MCF 10A (cell line): ENCODE results near the gene MAML2. TPM values are rescaled to one million over a fixed set of nuclear protein-coding genes. Genes with fewer than 3 reads are reported as not detected.

ENCODE experiments used
- BruUV-seq: library from RNA; stranded (reverse); fragments of 400-500 nt; replicated peaks from 2 replicates; lab custom pipeline; 2021; lab: Mats Ljungman, UMichigan
- CTCF ChIA-PET: fragments of 300-600 bp; sonication (Branson Sonifier 250); formaldehyde crosslinking; extraction: SDS; loops from one replicate; lab custom pipeline; 2021; ENCODE audit warnings: antibody characterized with exemption, inconsistent platforms; lab: Yijun Ruan, JAX
- POLR2A ChIA-PET: fragments of 300-600, 350-650 bp; sonication (Branson Sonifier 250); formaldehyde crosslinking; extraction: SDS; loops from one replicate; lab custom pipeline; 2020; ENCODE audit warnings: antibody characterized with exemption, inconsistent platforms; lab: Yijun Ruan, JAX
- DNase-seq: peaks from one replicate; pipeline ENCODE4 v3.0.0-alpha.2; 2018; ENCODE audit not compliant: unreplicated experiment
- H3K27ac Mint-ChIP-seq: one replicate; pipeline ENCODE4 v1.8.0; 2022; ENCODE audit warnings: mild to moderate bottlenecking, low read depth, mixed read lengths; ENCODE audit not compliant: unreplicated experiment
- H3K27me3 Mint-ChIP-seq: one replicate; pipeline ENCODE4 v1.8.0; 2022; ENCODE audit warnings: mixed read lengths; ENCODE audit not compliant: insufficient read depth, unreplicated experiment
- H3K36me3 Mint-ChIP-seq: one replicate; pipeline ENCODE4 v1.8.0; 2022; ENCODE audit warnings: mild to moderate bottlenecking, moderate library complexity, mixed read lengths; ENCODE audit not compliant: insufficient read depth, unreplicated experiment
- H3K4me1 Mint-ChIP-seq: one replicate; pipeline ENCODE4 v1.8.0; 2022; ENCODE audit warnings: mixed read lengths; ENCODE audit not compliant: insufficient read depth, unreplicated experiment
- H3K4me3 Mint-ChIP-seq: one replicate; pipeline ENCODE4 v1.8.0; 2022; ENCODE audit warnings: mild to moderate bottlenecking, moderate library complexity, mixed read lengths; ENCODE audit not compliant: unreplicated experiment
- H3K9me3 Mint-ChIP-seq: one replicate; pipeline ENCODE4 v1.8.0; 2022; ENCODE audit warnings: mixed read lengths; ENCODE audit not compliant: unreplicated experiment
- CTCF ChIP-seq: fragments of 200-600 bp; IDR thresholded peaks from one replicate; pipeline ENCODE4 v1.8.0; 2022; ENCODE audit warnings: antibody characterized with exemption, mild to moderate bottlenecking; ENCODE audit not compliant: unreplicated experiment
- intact Hi-C: fragments of 100-400 bp; cut with micrococcal nuclease; formaldehyde crosslinking; loops from 2 replicates; pipeline ENCODE4 v1.14.1; 2022
- total RNA-seq: library from RNA; stranded (reverse); gene quantifications from 2 replicates; pipeline ENCODE4 v1.2.3, GENCODE V29; 2022

MAML2 gene
- total RNA-seq, 1 experiment from 2014 or later, result 8.6 TPM

DNA sequence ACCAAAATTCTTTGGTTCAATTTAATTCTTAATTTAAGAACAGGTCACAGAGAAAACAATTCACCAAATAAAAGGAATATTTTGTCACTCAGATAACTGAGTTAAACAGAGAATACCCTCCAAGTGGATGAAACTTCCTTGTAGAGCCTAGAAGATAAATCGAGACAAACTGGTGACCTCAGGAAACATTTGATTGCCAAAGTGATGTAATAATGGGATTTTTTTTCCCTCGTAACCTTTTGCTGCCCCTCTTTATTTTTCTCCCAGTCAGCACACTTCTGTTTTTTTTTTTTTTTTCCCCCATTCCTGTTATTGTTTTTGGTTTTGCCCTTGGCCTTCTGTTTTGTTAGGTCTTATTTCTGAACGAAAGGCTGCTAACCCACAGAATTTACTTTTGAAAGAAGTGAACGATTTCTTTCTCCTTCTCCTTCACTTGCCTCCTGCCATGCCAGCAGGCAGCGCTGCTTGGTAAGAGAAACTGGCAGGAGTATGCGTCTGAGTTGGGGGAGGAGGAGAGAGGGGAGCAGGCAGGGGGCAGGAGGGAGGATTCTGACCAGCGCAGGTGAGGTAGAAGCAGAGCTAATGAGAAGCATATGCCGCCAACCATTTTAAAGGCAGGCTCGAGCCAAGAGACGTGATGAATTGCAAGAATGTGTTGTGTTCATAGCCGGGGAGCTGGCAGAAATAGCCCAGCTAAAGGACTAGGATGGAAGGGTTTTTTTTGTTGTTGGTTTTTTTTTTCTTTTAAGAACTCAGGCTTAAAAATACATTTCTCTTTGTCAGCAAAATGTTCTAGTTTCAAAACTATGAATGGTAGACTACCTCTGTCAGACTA lies 297.2 kb downstream of the MAML2 start:
- H3K4me3 Mint-ChIP-seq, result no peak overlapping the region
- H3K27ac Mint-ChIP-seq, result no peak overlapping the region
- H3K9me3 Mint-ChIP-seq, result no peaks in the 10 kb centered on the region
- H3K36me3 Mint-ChIP-seq, result no peaks in the 10 kb centered on the region
- H3K27me3 Mint-ChIP-seq, result no peaks in the 10 kb centered on the region
- intact Hi-C loops, result no loop called here
- POLR2A ChIA-PET, result no interaction called here
- DNase-seq, result no peak
- CTCF ChIA-PET, result interaction anchor here (0.6 to 3.0 kb wide), 4 partner anchors 9 to 382 kb away, joined by 3 to 10 read pairs (median 3); partner anchors contain the start of gene MAML2
- BruUV-seq, result no TSS peak
- H3K4me1 Mint-ChIP-seq, result no peaks in the 10 kb centered on the region
- no peak for TF ChIP-seq CTCF

- POLR2A ChIA-PET, result no interaction called here
- intact Hi-C loops, result no loop called here
- no TSS peak for BruUV-seq
- Mint-ChIP-seq H3K27me3 (no peaks in the 10 kb centered on the region), H3K36me3 (no peaks in the 10 kb centered on the region), H3K9me3 (no peaks in the 10 kb centered on the region), H3K27ac (no peak overlapping the region), H3K4me3 (no peak overlapping the region), H3K4me1 (no peaks in the 10 kb centered on the region)
- TF ChIP-seq CTCF, result no peak
- no peak for DNase-seq
- CTCF ChIA-PET, result interaction anchor here (1.1 kb wide), 1 partner anchor 11 kb away, joined by 3 read pairs; no protein-coding TSS in a partner anchor
Observed at GRCh38 chr11:96044747-96045146, 298.2 kb downstream of the MAML2 start.

DNA sequence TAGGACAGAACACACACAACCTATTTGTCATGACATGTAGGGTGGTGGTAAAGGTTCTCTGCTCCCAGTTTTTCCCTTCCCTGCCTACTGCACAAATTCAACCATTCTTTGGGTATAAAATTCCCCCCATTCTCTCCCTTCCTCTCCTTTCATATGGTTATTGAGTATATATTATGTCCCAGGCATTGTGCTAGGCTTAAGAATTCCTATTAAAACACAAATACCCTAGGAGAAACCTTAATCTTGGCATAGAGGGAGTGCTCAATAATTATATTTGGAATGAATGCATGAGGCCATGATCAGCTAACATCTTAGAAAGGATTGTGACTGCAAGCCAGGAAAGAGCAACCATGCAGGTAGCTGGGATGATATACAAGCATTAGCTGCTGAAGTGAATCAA lies 298.7 kb downstream of the MAML2 start:
- no peaks in the 10 kb centered on the region for H3K9me3 Mint-ChIP-seq
- ChIA-PET CTCF (interaction anchor here (1.1 kb wide), 1 partner anchor 12 kb away, joined by 3 read pairs; no protein-coding TSS in a partner anchor), POLR2A (no interaction called here)
- intact Hi-C loops, result no loop called here
- H3K27me3 Mint-ChIP-seq, result no peaks in the 10 kb centered on the region
- no peak overlapping the region for H3K4me3 Mint-ChIP-seq
- H3K36me3 Mint-ChIP-seq, result no peaks in the 10 kb centered on the region
- no peaks in the 10 kb centered on the region for H3K4me1 Mint-ChIP-seq
- no peak for TF ChIP-seq CTCF
- DNase-seq, result no peak
- no peak overlapping the region for H3K27ac Mint-ChIP-seq
- no TSS peak for BruUV-seq

- ChIA-PET CTCF (interaction anchor here (0.6 to 1.6 kb wide), 5 partner anchors 12 to 300 kb away, joined by 3 to 8 read pairs (median 5); partner anchors contain the start of gene MAML2), POLR2A (no interaction called here)
- H3K4me1 Mint-ChIP-seq, result no peaks in the 10 kb centered on the region
- no peaks in the 10 kb centered on the region for H3K27me3 Mint-ChIP-seq
- H3K27ac Mint-ChIP-seq, result no peak overlapping the region
- H3K9me3 Mint-ChIP-seq, result no peaks in the 10 kb centered on the region
- no peak for DNase-seq
- intact Hi-C loops, result no loop called here
- H3K36me3 Mint-ChIP-seq, result no peaks in the 10 kb centered on the region
- no TSS peak for BruUV-seq
- H3K4me3 Mint-ChIP-seq, result no peak overlapping the region
- TF ChIP-seq CTCF, result no peak
Observed at GRCh38 chr11:96043291-96043690, 299.7 kb downstream of the MAML2 start.
